ENCODE measurements around the gene BNC2. TPM values are rescaled to one million over a fixed set of nuclear protein-coding genes. Genes with fewer than 3 reads are reported as not detected.
A peak's percentile ranks its signal among the peaks of the same experiment; 100 is the strongest.

Gene BNC2
- total RNA-seq, 1 donor from 2014 or later, result 2.9 TPM

DNA sequence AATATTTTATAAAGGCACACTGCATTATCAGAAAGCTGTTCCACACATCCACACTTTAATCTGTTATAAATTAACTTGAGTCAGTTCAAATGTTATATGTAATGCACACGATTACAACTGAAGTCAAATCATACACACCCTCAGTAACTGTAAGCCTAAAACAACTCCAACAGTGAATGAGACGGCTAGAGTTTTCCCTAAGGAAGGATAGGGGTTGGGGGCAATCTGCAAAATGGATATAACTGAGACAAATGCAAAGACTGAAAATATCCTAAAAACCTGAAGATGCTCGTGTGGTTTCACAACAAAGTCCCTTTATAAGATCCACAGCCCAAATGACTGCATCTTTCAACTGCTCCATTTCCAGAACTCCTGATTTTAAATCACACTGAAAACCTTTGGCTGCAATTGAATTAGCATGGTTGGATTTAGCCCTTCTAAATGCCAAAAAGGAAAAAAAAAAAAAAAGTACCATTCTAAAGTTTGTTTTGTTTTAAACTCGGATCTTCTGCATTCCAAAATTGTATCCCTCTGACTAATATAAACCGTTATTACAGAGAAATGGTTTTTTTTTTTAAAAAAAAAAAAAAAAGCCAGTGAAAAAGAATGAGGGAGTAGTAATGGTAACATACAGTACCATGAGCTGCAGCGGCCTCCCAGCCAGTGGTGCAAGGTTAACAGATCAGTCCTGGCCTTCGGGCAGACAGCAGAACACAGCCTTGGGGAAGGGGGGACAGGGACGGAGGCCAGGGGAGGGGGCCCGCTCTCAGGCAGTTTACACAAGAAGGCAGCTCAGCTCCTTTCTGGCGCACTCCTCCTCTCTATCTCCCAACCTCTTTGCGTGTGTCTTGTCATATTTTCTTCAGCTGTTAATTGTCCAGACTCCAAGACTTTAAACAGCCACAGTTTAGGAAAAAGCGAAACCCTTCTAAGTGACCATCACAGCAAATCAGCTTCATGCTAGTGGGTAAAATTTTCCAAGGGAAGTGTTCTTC lies 166.1 kb downstream of the BNC2 start:
- H3K4me3 ChIP-seq (ENCODE audit: low read depth, low read length), result peak overlapping the region; percentile 56
- no peak for DNase-seq (ENCODE audit: low read depth)
- TF ChIP-seq, protein P1, sequence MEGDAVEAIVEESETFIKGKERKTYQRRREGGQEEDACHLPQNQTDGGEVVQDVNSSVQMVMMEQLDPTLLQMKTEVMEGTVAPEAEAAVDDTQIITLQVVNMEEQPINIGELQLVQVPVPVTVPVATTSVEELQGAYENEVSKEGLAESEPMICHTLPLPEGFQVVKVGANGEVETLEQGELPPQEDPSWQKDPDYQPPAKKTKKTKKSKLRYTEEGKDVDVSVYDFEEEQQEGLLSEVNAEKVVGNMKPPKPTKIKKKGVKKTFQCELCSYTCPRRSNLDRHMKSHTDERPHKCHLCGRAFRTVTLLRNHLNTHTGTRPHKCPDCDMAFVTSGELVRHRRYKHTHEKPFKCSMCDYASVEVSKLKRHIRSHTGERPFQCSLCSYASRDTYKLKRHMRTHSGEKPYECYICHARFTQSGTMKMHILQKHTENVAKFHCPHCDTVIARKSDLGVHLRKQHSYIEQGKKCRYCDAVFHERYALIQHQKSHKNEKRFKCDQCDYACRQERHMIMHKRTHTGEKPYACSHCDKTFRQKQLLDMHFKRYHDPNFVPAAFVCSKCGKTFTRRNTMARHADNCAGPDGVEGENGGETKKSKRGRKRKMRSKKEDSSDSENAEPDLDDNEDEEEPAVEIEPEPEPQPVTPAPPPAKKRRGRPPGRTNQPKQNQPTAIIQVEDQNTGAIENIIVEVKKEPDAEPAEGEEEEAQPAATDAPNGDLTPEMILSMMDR (conservative IDR thresholded peaks at IDR 0.05; ENCODE audit: low read depth, low read length), result no peak

DNA sequence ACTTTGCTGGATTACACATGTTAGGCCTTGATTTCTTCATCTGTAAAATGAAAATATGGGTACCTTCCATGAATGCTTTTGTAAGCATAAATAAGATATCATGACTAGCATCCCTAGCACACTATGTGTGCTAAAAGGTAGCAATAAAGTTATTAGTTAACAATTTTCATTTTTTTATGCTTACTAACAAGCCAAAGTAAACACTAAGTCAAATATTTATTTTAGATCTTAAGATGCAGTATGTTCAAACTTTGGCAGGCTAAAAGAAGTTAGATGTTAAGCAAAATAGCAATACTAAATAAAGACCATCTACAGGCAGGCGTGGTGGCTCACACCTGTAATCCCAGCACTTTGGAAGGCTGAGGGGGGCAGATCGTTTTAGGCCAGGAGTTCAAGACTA lies 169.1 kb downstream of the BNC2 start:
- no peak overlapping the region for H3K4me3 ChIP-seq (ENCODE audit: low read depth, low read length)
- TF ChIP-seq, protein P1 (conservative IDR thresholded peaks at IDR 0.05; ENCODE audit: low read depth, low read length), result no peak
- DNase-seq (ENCODE audit: low read depth), result no peak

DNA sequence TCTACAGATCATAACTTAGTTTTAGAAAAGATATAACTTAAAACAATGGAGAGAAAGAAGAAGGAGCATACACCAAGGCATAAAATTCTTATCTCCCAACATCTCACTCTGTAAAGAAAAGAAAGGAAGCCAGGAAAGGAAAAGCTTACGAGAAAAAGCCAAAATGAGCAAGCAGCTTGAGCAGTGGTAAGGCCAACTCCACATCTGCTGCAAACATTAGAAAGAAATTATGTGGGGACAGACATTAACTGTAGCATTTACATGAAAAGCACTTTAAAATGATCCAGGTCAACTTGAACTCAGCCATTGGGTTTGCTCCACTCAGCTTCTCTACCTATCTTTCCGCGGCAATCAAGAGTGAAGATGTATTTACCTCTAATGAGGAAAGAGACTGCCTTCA lies 176.9 kb downstream of the BNC2 start:
- H3K4me3 ChIP-seq (ENCODE audit: low read depth, low read length), result no peak overlapping the region
- DNase-seq (ENCODE audit: low read depth), result no peak
- TF ChIP-seq, protein P1 (conservative IDR thresholded peaks at IDR 0.05; ENCODE audit: low read depth, low read length), result no peak

DNA sequence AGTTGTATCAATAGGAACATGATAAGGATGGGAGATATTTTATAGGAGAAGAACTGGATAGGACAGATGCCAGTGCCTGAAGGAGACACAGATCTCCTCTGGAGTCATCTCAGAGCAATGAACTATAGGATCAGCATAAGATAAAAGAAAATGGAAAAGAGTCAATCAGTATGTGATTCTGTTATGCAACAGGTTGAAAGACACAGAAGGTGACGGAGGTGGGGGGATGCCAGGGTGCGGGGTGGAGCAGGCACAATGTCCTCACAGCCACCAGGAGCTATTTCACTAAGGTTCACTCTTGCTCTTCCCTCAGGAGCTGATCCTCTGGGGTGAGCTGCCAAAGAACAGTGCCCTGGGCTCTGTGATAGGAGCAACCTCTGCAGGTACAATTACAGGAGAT lies 179.8 kb downstream of the BNC2 start:
- no peak for DNase-seq (ENCODE audit: low read depth)
- TF ChIP-seq, protein P1 (conservative IDR thresholded peaks at IDR 0.05; ENCODE audit: low read depth, low read length), result no peak
- H3K4me3 ChIP-seq (ENCODE audit: low read depth, low read length), result no peak overlapping the region

DNA sequence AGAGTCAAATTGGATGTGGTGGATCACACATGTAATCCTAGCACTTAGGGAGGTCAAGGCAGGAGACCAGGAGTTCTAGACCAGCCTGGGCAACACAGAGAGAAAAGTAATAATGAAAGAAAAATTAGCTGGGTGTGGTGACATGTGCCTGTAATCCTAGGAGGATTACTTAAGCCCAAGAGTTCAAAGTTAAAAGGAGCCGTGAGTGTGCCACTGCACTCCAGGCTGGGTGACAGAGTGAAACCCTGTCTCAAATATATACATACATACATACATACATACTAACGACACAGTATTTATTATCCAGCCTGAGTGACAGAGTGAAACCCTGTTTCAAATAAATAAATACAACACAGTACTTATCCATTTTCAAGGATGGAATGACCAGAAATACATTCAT lies 180.3 kb downstream of the BNC2 start:
- no peak overlapping the region for H3K4me3 ChIP-seq (ENCODE audit: low read depth, low read length)
- TF ChIP-seq, protein P1 (conservative IDR thresholded peaks at IDR 0.05; ENCODE audit: low read depth, low read length), result no peak
- DNase-seq (ENCODE audit: low read depth), result no peak

DNA sequence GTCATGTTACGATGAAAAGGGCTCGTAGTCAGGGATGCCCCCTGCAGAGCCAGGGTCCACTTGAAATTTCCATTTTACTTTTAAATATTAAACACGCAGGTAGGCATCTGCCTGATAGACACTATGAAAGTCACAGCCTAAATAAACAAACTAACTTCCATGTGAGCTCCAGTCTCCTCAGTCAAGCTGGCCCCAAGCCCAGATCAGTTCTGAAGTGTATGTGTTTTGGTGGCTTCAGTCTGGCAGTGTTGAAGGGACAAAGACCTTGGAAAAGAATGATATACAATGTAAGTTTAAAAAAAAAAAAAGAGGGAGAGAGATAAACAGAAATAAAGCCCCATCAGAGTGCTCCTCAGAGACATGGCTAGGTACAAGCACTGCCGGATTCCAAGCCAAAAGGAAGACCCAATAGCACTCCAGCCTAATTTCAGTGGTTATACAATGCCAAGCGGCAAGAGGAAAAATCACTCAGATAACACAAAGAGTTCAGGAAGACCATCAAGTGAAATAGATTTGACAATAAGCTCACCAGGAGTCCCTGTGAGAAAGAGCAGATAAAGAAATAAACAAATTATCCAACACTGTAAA lies 181.0 kb downstream of the BNC2 start:
- TF ChIP-seq, protein P1 (conservative IDR thresholded peaks at IDR 0.05; ENCODE audit: low read depth, low read length), result no peak
- no peak for DNase-seq (ENCODE audit: low read depth)
- no peak overlapping the region for H3K4me3 ChIP-seq (ENCODE audit: low read depth, low read length)

All from epithelial cell of proximal tubule (primary cell).